B cell (primary cell): ENCODE results near the gene TMEM41B. TPM values are rescaled to one million over a fixed set of nuclear protein-coding genes. Genes with fewer than 3 reads are reported as not detected.

ENCODE experiments used
- ATAC-seq: fragments of 200-7000 bp; cut with Tn5 transposase; one replicate; pipeline ENCODE4 v1.10.0; 2021; ENCODE audit warnings: low read depth, mild to moderate bottlenecking, moderate number of reproducible peaks, moderate library complexity
- CTCF ChIA-PET: fragments of 350-600 bp; sonication (Branson Sonifier 250); formaldehyde crosslinking; loops from one replicate; lab custom pipeline; 2021; ENCODE audit warnings: antibody characterized with exemption, inconsistent platforms; lab: Charles Lee
- POLR2A ChIA-PET: fragments of 350-600 bp; sonication (Branson Sonifier 250); formaldehyde crosslinking; loops from one replicate; lab custom pipeline; 2021; ENCODE audit warnings: antibody characterized with exemption; lab: Charles Lee
- DNase-seq: peaks from one replicate; pipeline ENCODE4 v3.0.0; 2013
- H2AFZ ChIP-seq: 2 replicates; pipeline ENCODE4 v1.6.1; 2012; ENCODE audit warnings: mild to moderate bottlenecking, low read depth, low read length; ENCODE audit not compliant: insufficient read depth, poor library complexity, severe bottlenecking
- H3K27ac ChIP-seq, 2 donors: 1 replicate in 1 of 2; 2 replicates in 1 of 2; pipeline ENCODE4 v1.5.1; 2012 to 2013; ENCODE audit warnings: low read length in 2 of 2, mild to moderate bottlenecking in 2 of 2, moderate library complexity in 1 of 2
- H3K27me3 ChIP-seq, 4 experiments: fragments of 200-600 bp in 1 of 4; sonication (generic) in 1 of 4; replicated peaks in 1 of 4; 1 replicate in 2 of 4; 2 replicates in 2 of 4; pipeline versions ENCODE4 v1.6.1 to v1.7.0; 2013 to 2016; ENCODE audit warnings: low read length in 3 of 4, mild to moderate bottlenecking in 2 of 4, mixed read lengths in 1 of 4, moderate library complexity in 1 of 4; ENCODE audit not compliant: insufficient read depth in 4 of 4, control insufficient read depth in 3 of 4; ENCODE audit errors: control extremely low read depth in 1 of 4
- H3K36me3 ChIP-seq, 2 experiments: replicated peaks in 1 of 2; 1 replicate in 1 of 2; 2 replicates in 1 of 2; pipeline versions ENCODE4 v1.6.1 to v1.7.1; 2013; ENCODE audit warnings: low read length in 1 of 2; ENCODE audit not compliant: insufficient read depth in 2 of 2, control insufficient read depth in 1 of 2; ENCODE audit errors: control extremely low read depth in 1 of 2, extremely low read depth in 1 of 2
- H3K4me1 ChIP-seq, 2 donors: fragments of 200-600 bp in 1 of 2; sonication (generic) in 1 of 2; 1 replicate in 1 of 2; 2 replicates in 1 of 2; pipeline versions ENCODE4 v1.5.1 to v1.6.1; 2013 to 2017; ENCODE audit warnings: low read length in 2 of 2; ENCODE audit not compliant: control insufficient read depth in 2 of 2, insufficient read depth in 2 of 2
- H3K4me2 ChIP-seq: replicated peaks from 2 replicates; pipeline ENCODE3; 2012; ENCODE audit warnings: mild to moderate bottlenecking, low read depth, low read length; ENCODE audit not compliant: poor library complexity, severe bottlenecking
- H3K4me3 ChIP-seq, 5 experiments: fragments of 200-600 bp in 1 of 5; sonication (generic) in 1 of 5; 1 replicate in 3 of 5; 2 replicates in 2 of 5; pipeline versions ENCODE4 v1.5.1 to v1.7.0; 2011 to 2016; ENCODE audit warnings: low read length in 4 of 5, mild to moderate bottlenecking in 4 of 5, low read depth in 2 of 5, control low read depth in 1 of 5, moderate library complexity in 1 of 5; ENCODE audit not compliant: insufficient read depth in 1 of 5; ENCODE audit errors: control extremely low read depth in 1 of 5, extremely low read depth in 1 of 5
- H3K79me2 ChIP-seq: fragments of 200-600 bp; sonication (generic); one replicate; pipeline ENCODE4 v1.6.0; 2016; ENCODE audit warnings: low read length; ENCODE audit not compliant: control insufficient read depth, insufficient read depth
- H3K9ac ChIP-seq: fragments of 200-600 bp; sonication (generic); 2 replicates; pipeline ENCODE4 v1.6.1; 2017; ENCODE audit warnings: mild to moderate bottlenecking, low read length, moderate library complexity
- H3K9me3 ChIP-seq, 3 donors: one replicate each; pipeline versions ENCODE4 v1.6.1 to v1.7.1; 2013; ENCODE audit warnings: low read length in 2 of 3; ENCODE audit not compliant: control insufficient read depth in 2 of 3, insufficient read depth in 1 of 3; ENCODE audit errors: control extremely low read depth in 1 of 3
- H4K20me1 ChIP-seq: 2 replicates; pipeline ENCODE4 v1.6.0; 2012; ENCODE audit warnings: mild to moderate bottlenecking, low read length; ENCODE audit not compliant: insufficient read depth, control insufficient read depth, poor library complexity, severe bottlenecking
- H3K27ac Mint-ChIP-seq: one replicate; pipeline ENCODE4 v1.8.0; 2021; ENCODE audit warnings: mixed read lengths
- H3K27me3 Mint-ChIP-seq: one replicate; pipeline ENCODE4 v1.8.0; 2021; ENCODE audit warnings: mixed read lengths
- H3K4me1 Mint-ChIP-seq: one replicate; pipeline ENCODE4 v1.8.0; 2021; ENCODE audit warnings: mixed read lengths
- H3K4me3 Mint-ChIP-seq: one replicate; pipeline ENCODE4 v1.8.0; 2021; ENCODE audit warnings: mixed read lengths
- H3K9me3 Mint-ChIP-seq: one replicate; pipeline ENCODE4 v1.8.0; 2022; ENCODE audit warnings: mixed read lengths; ENCODE audit not compliant: insufficient read depth
- EZH2 ChIP-seq: IDR thresholded peaks from 2 replicates; pipeline ENCODE4 v1.6.1; 2012; ENCODE audit warnings: borderline replicate concordance, low read depth, mild to moderate bottlenecking, moderate library complexity, low read length; ENCODE audit not compliant: insufficient read depth, poor library complexity, severe bottlenecking
- whole genome bisulfite sequencing: methylation state at CpG from one replicate; pipeline ENCODE4 v1.1.5; 2013; ENCODE audit warnings: missing lambda C conversion rate; ENCODE audit not compliant: insufficient coverage; 5-methylcytosine and 5-hydroxymethylcytosine counted together
- intact Hi-C: fragments of 100-400 bp; cut with micrococcal nuclease; formaldehyde crosslinking; loops from one replicate; pipeline ENCODE4 v1.10.0; 2022
- polyA plus RNA-seq: library from polyadenylated mRNA; depleted of rRNA; stranded (reverse); fragments of >200 nt; gene quantifications from 2 replicates; pipeline ENCODE4 v1.2.3, GENCODE V29; 2012
- total RNA-seq, 2 donors: library from RNA; stranded (reverse); fragments of 120-200 nt in 1 of 2; gene quantifications; 1 replicate in 1 of 2; 2 replicates in 1 of 2; pipeline versions ENCODE4 v1.2.3 to v1.2.4, GENCODE V29; 2013 to 2022
- TF ChIP-seq, protein P1 (sequence below): fragments of 200-600 bp; IDR thresholded peaks from one replicate; pipeline ENCODE4 v1.8.0; 2022; ENCODE audit warnings: antibody characterized with exemption, mild to moderate bottlenecking

TMEM41B gene
- total and polyA plus RNA-seq, 2 donors (not counting 1 experiment from before 2014, with no cell fraction given), result 16.1 to 43.9 TPM

DNA sequence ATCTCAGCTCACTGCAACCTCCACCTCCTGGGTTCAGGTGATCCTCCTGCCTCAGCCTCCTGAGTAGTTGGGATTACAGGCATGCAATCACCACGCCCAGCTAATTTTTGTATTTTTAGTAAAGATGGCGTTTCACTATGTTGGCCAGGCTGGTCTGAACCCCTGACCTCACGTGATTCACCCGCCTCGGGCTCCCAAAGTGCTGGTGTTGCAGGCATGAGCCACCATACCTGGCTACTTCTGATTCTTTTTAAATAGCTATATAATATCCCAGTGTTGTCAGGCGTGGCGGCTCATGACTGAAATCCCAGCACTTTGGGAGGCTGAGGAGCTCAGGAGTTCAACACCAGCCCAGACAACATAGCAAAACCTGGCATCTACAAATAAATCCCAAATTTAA lies 20.7 kb downstream of the TMEM41B start:
- no peak for TF ChIP-seq EZH2
- TF ChIP-seq, protein P1, sequence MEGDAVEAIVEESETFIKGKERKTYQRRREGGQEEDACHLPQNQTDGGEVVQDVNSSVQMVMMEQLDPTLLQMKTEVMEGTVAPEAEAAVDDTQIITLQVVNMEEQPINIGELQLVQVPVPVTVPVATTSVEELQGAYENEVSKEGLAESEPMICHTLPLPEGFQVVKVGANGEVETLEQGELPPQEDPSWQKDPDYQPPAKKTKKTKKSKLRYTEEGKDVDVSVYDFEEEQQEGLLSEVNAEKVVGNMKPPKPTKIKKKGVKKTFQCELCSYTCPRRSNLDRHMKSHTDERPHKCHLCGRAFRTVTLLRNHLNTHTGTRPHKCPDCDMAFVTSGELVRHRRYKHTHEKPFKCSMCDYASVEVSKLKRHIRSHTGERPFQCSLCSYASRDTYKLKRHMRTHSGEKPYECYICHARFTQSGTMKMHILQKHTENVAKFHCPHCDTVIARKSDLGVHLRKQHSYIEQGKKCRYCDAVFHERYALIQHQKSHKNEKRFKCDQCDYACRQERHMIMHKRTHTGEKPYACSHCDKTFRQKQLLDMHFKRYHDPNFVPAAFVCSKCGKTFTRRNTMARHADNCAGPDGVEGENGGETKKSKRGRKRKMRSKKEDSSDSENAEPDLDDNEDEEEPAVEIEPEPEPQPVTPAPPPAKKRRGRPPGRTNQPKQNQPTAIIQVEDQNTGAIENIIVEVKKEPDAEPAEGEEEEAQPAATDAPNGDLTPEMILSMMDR, result no peak
- no peak for ATAC-seq
- no peaks in the 10 kb centered on the region for H3K27me3 Mint-ChIP-seq
- no peaks in the 10 kb centered on the region for H3K9me3 Mint-ChIP-seq
- Histone ChIP-seq H3K9ac (no peak overlapping the region), H3K36me3 (peaks cover 0 to 10% of the 10 kb centered on the region in 2 experiments), H3K27ac (no peak overlapping the region), H3K4me1 (no peaks in the 10 kb centered on the region), H3K79me2 (no peaks in the 10 kb centered on the region), H3K9me3 (no peaks in the 10 kb centered on the region), H3K4me2 (no peak overlapping the region), H2AFZ (no peak overlapping the region), H3K4me3 (no peak overlapping the region), H3K27me3 (no peaks in the 10 kb centered on the region), H4K20me1 (no peaks in the 10 kb centered on the region)
- ChIA-PET CTCF (interaction anchor here (0.7 to 0.8 kb wide), 2 partner anchors 8 to 139 kb away, joined by 3 read pairs; no protein-coding TSS in a partner anchor), POLR2A (no interaction called here)
- no peak overlapping the region for H3K4me3 Mint-ChIP-seq
- no peak overlapping the region for H3K27ac Mint-ChIP-seq
- intact Hi-C loops, result no loop called here
- no peaks in the 10 kb centered on the region for H3K4me1 Mint-ChIP-seq
- 100% methylated on average over 6 of the region's 7 CpGs for WGBS
- DNase-seq, result no peak

DNA sequence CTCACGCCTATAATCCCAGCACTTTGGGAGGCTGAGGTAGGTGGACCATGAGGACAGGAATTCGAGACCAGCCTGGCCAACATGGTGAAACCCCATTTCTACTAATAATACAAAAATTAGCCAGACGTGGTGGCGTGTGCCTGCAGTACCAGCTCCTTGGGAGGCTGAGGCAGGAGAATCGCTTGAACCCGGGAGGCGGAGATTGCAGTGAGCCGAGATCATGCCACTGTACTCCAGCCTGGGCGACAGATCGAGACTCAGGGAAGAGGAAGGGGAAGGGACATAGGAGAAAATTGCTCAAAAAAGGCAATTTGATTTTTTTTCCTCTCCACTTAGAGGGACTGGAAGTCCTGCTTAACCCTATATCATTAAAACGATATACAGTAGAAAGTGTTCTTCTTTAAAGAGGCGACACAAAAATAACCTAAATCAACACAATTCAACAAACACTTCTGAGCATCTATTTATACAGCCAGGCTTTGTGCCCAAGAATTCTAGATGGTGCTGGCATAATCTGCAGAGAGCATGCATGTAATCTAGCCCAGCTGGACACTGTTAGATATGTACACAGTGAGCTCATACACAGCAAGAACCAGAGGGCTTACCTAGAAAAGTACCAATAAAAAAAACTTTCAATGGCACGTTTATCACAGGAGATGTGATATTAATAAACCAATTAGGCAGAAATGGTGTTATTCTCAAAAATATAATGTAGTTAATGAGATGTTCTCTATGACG lies 28.4 kb downstream of the TMEM41B start:
- intact Hi-C loops, result no loop called here
- Histone ChIP-seq H3K4me2 (no peak overlapping the region), H3K79me2 (no peaks in the 10 kb centered on the region), H3K4me3 (no peak overlapping the region), H3K27ac (no peak overlapping the region), H4K20me1 (no peaks in the 10 kb centered on the region), H3K9me3 (no peaks in the 10 kb centered on the region), H3K4me1 (no peaks in the 10 kb centered on the region), H2AFZ (no peak overlapping the region), H3K27me3 (no peaks in the 10 kb centered on the region), H3K9ac (no peak overlapping the region), H3K36me3 (peaks cover 3 to 12% of the 10 kb centered on the region in 2 experiments)
- Mint-ChIP-seq H3K4me3 (no peak overlapping the region), H3K27me3 (no peaks in the 10 kb centered on the region), H3K4me1 (peaks cover 1% of the 10 kb centered on the region), H3K9me3 (no peaks in the 10 kb centered on the region), H3K27ac (no peak overlapping the region)
- CTCF ChIA-PET, result interaction anchor here (1.0 kb wide), 1 partner anchor 124 kb away, joined by 4 read pairs; no protein-coding TSS in a partner anchor
- POLR2A ChIA-PET, result no interaction called here
- ATAC-seq, result no peak
- 100% methylated on average over 6 of the region's 14 CpGs for WGBS
- TF ChIP-seq EZH2, result no peak
- TF ChIP-seq, protein P1, result no peak
- no peak for DNase-seq
